Stimulated activated CD8-positive, alpha-beta memory T cell treated with anti-CD3 and anti-CD28 coated beads, Interleukin-4, amount 100 ng/mL, for 1 hour (primary cell): Measurements from ENCODE around the gene ADAM30.

Experiments used
- DNase-seq, 2 donors: peaks; one replicate each; pipeline ENCODE4 v3.0.0-alpha.2; 2020; ENCODE audit warnings: low read depth in 2 of 2, low spot score in 1 of 2

The ADAM30 gene

DNA sequence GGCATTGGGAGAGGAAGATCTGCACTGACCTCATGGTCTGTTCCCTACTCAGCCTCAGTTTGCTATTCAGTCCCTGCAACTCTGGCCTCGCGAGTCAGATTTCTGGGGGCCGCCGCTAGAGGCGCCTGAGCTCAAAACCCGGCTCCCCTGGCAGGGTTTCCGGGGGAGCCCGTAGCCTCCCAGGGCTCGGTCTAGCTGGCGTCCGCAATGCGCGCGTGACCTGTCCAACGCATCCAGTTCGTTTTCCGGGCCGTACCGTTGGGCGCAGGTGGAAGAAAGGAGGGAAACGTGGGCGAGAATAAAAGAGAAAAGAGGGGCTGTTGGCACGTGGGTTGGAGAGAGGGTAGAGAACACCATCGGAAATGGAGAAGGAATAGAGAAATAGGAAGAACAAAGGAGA is at the start of gene ADAM30:
TSS of gene ADAM30 (minus strand) at position 213 of the 400 bp plus-strand sequence. CDS start at position 34, 179 bp downstream.
- no peak for DNase-seq

DNA sequence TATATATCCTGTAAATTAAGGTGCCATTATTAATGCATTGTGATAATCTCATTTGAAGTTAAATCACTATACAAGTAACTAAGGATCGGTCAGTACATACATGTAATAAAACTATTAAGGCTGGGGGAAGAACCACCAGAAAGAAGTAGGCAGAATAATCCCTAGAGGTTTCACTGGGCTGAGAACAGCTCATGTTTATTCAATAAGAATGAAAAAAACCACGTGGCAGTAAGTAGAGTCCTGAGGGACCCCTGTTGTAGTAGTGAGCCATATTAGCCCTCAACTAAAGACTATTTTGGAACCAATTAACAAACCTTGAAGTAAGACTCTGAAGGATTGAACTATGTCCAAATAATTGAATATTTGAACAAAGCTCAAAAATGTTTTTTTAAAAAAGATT is 46.9 kb upstream of the ADAM30 start:
- DNase-seq = no peak

GRCh38 chr1:119941392-119941791 is 45.1 kb upstream of the ADAM30 start:
- DNase-seq = no peak

GRCh38 chr1:119940697-119941096 is 44.4 kb upstream of the ADAM30 start:
- no peak for DNase-seq

- no peak for DNase-seq
These were observed 40.9 kb upstream of the ADAM30 start for GRCh38 chr1:119937198-119937597.

GRCh38 chr1:119935915-119936314 is 39.6 kb upstream of the ADAM30 start:
- no peak for DNase-seq

DNA sequence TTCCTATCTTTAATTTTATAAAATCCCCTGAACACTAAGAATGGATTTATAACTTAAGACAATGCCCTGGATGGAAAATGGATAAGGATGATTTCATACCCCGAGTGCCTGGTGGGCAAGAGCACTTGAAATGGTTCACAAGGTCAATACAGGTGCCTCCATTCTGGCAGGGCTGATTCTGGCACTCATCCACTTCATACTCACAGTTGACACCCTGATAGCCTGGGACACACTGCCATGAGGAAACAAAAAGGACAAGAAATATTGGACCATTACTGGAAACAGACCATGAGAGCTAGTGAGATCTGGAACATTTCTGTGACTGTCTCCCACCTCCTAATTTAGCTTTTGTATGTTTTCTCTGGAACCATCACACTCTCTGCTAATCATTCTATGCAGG is 39.1 kb upstream of the ADAM30 start:
- DNase-seq = no peak

DNA sequence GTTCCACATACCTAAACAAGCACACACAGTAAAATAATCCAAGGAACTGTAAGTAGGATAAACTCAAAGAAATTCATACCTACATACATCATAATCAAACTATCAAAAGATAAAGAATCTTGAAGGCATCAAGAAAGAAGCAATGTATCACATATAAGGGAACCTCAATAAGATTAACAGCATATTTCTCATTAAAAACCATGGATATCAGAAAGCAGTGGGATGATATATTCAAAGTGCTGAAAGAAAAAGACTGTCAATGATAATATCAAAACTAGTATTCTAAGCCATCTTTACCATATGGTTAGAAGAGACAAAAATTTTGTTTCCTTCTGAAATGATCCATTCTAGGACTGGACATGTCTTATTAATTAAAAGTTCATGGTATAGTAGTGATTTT is 37.1 kb upstream of the ADAM30 start:
- no peak for DNase-seq

GRCh38 chr1:119929643-119930315 is 33.5 kb upstream of the ADAM30 start:
- DNase-seq = no peak

DNA sequence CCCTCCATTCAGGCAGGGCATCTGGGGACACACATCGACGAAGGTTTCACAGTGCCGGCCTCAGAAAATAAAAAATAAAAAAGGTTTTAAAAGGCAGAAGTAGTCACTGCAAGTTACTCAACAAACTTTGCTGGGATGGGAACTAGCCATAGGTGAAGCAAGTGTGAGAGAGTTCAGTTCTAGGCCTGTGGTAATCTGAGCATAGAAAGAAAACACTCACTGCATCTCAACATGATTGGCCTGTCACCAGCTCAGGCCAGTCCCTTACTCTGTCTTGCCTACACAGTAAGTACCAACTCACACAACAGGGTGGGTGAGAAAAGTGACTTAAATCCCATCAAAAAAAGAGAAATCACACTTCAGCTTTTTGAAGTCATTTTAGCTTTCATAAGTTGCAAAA is 30.2 kb upstream of the ADAM30 start:
- no peak for DNase-seq

GRCh38 chr1:119924948-119925898 is 28.9 kb upstream of the ADAM30 start:
- no peak for DNase-seq

- no peak for DNase-seq
These were observed 24.0 kb upstream of the ADAM30 start for GRCh38 chr1:119920104-119920968.

DNA sequence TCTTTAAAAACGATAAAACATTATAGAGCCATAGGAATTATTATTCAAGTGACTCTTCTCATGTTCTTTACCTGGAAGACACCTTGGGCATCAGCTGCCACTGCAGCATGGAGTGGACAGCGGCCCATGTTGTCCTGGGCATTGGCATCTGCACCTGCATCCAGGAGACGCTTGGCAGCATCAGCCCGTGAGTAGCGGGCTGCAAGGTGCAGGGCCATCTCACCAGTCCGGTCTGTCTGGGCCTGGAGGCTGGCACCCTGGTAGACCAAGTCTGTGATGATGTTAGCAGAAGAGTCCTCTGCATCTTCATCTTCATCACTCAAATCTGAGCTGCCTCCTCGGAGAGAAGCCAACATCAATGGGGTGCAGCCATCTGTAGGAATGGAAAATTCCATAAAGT is 22.9 kb upstream of the ADAM30 start:
- no peak for DNase-seq

GRCh38 chr1:119918301-119918700 is 22.0 kb upstream of the ADAM30 start:
- DNase-seq = no peak

DNA sequence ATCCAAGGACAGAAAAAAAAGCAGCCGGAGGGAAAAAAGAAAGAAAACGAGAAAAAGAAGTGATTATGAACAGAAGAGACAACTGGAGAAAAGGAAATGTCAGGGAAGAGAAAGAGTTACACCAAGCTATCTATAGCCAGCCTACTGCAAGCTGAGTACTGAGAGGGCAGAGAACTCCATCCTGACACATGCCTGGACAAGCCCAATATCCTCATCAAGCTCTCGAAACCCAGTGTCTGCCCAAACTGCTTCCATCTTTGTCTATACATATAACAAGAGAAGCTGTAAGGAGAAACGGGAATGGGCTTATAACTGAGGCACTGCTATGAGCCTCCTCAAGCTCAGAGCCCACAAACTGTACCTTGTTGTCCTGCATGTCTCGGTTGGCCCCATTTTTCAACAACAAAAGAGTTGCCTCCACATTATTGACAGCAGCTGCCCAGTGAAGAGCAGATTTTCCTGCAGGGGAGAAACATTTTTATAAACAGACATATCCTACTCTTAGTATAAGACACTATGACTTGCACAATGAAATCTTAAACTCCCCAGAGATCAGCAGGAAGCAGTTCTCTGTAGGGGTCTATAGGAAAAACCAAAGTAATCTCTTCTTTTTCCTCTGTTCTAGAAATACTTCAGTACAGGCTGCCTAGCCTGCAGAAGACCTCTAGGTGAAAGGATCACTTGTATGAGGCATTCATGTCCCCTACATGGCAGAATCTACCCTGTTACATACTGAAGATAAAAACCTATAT is 21.2 kb upstream of the ADAM30 start:
- DNase-seq = no peak

DNA sequence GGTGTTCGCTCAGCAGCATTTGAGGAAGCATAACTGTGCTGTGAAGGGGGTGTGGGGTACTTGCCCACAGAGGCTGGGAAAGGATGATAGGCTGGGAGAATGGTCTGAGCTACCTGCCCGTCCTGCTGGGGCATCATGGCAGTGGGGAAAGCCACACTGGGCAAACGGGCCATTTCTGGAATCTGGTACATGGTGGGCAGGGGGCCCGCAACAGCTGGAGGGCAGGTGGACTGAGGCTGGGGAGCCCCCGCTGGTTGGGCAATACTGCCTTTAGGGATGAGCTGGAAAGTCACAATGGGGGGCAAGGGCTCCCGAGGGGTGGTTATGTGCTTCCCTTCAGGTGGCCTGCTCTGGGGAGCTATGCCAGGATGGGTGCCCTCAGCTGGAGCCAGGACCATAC is 19.2 kb upstream of the ADAM30 start:
- no peak for DNase-seq

GRCh38 chr1:119914071-119914470 is 17.8 kb upstream of the ADAM30 start:
- no peak for DNase-seq

GRCh38 chr1:119912963-119913362 is 16.6 kb upstream of the ADAM30 start:
- DNase-seq = no peak

GRCh38 chr1:119911775-119912174 is 15.5 kb upstream of the ADAM30 start:
- DNase-seq = no peak

GRCh38 chr1:119910618-119911017 is 14.3 kb upstream of the ADAM30 start:
- DNase-seq = no peak
